ENCODE measurements around the gene DCAKD. TPM values are rescaled to one million over a fixed set of nuclear protein-coding genes. Genes with fewer than 3 reads are reported as not detected.

The DCAKD gene
- total and polyA plus RNA-seq, 10 of the 15 experiments (the other 5 are each of a cell fraction or from before 2014, with no cell fraction given): 11.6 to 62.7 (median 38.3) TPM

- ChIA-PET POLR2A (no interaction called here), RAD21 (ENCODE audit: unreplicated experiment) (no interaction called here), CTCF (interaction anchor here (1.5 kb wide), 1 partner anchor 43 kb away, joined by 3 read pairs; the partner anchor contains the start of gene ACBD4), SMC1A (ENCODE audit: uncharacterized antibody, unreplicated experiment) (no interaction called here)
- no peak for DNase-seq (ENCODE audit: low read depth, low spot score)
- no peak overlapping the region for H2AFZ ChIP-seq (ENCODE audit: control insufficient read depth, low read depth, low read length)
- no peaks in the 10 kb centered on the region for H3K27me3 ChIP-seq (replicated peaks in 1 of 2; ENCODE audit: control insufficient read depth in 2 of 2, insufficient read depth in 2 of 2, low read length in 1 of 2)
- H3K4me3 ChIP-seq: no peak overlapping the region
- H3K79me2 ChIP-seq (ENCODE audit: control insufficient read depth, insufficient read depth, low read length): no peaks in the 10 kb centered on the region
- H4K20me1 ChIP-seq (ENCODE audit: control insufficient read depth, insufficient read depth): no peaks in the 10 kb centered on the region
- FAIRE-seq: no peak
- H3K4me2 ChIP-seq (ENCODE audit: control insufficient read depth, insufficient read depth): no peak overlapping the region
- 98% methylated on average over 11 of the region's 11 CpGs for WGBS (ENCODE audit: insufficient coverage, insufficient replicate concordance, low lambda C conversion rate, missing lambda C conversion rate)
- ATAC-seq: no peak
- peaks cover 41 to 58% of the 10 kb centered on the region in 2 experiments for H3K36me3 ChIP-seq (ENCODE audit: control insufficient read depth in 2 of 2, insufficient read depth in 2 of 2, low read length in 1 of 2)
- H3K4me1 ChIP-seq (ENCODE audit: control insufficient read depth, insufficient read depth, low read length): peaks cover 6% of the 10 kb centered on the region
- no peaks in the 10 kb centered on the region for H3K9me3 ChIP-seq (replicated peaks; ENCODE audit: control insufficient read depth, insufficient read depth, low read length)
- no peak overlapping the region for H3K27ac ChIP-seq (ENCODE audit: control insufficient read depth, insufficient read depth)
- H3K9ac ChIP-seq (ENCODE audit: control insufficient read depth, insufficient read depth, low read length): no peak overlapping the region
- no TSS peak for BruUV-seq (replicated peaks)
- intact Hi-C loops (cut with micrococcal nuclease; ENCODE audit: unreplicated experiment) (no loop called here), in situ Hi-C loops (cut with MboI) (no loop called here)
- no peak for TF ChIP-seq ZNF622 (IDR thresholded peaks at IDR 0.05)
- no peak for TF ChIP-seq BCL11A (IDR thresholded peaks at IDR 0.05; ENCODE audit: low read depth, low read length)
- TF ChIP-seq, protein P1, sequence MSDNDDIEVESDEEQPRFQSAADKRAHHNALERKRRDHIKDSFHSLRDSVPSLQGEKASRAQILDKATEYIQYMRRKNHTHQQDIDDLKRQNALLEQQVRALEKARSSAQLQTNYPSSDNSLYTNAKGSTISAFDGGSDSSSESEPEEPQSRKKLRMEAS (IDR thresholded peaks at IDR 0.05; ENCODE audit: low read depth, low read length): no peak
- TF ChIP-seq, protein P2, sequence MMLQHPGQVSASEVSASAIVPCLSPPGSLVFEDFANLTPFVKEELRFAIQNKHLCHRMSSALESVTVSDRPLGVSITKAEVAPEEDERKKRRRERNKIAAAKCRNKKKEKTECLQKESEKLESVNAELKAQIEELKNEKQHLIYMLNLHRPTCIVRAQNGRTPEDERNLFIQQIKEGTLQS (IDR thresholded peaks at IDR 0.05; ENCODE audit: borderline replicate concordance, extremely low read depth, low read depth, low read length): no peak
- TF ChIP-seq MEF2B (IDR thresholded peaks at IDR 0.05; ENCODE audit: partially characterized antibody, poor library complexity, severe bottlenecking): no peak
- TF ChIP-seq BMI1 (IDR thresholded peaks at IDR 0.05; ENCODE audit: borderline replicate concordance): no peak
- TF ChIP-seq CEBPZ (IDR thresholded peaks at IDR 0.05; ENCODE audit: low read depth, low read length): no peak
- no peak for TF ChIP-seq RBBP5 (conservative IDR thresholded peaks at IDR 0.05)
- TF ChIP-seq, protein P3, sequence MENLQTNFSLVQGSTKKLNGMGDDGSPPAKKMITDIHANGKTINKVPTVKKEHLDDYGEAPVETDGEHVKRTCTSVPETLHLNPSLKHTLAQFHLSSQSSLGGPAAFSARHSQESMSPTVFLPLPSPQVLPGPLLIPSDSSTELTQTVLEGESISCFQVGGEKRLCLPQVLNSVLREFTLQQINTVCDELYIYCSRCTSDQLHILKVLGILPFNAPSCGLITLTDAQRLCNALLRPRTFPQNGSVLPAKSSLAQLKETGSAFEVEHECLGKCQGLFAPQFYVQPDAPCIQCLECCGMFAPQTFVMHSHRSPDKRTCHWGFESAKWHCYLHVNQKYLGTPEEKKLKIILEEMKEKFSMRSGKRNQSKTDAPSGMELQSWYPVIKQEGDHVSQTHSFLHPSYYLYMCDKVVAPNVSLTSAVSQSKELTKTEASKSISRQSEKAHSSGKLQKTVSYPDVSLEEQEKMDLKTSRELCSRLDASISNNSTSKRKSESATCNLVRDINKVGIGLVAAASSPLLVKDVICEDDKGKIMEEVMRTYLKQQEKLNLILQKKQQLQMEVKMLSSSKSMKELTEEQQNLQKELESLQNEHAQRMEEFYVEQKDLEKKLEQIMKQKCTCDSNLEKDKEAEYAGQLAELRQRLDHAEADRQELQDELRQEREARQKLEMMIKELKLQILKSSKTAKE (IDR thresholded peaks at IDR 0.05; ENCODE audit: low read depth, poor library complexity, severe bottlenecking): no peak
- TF ChIP-seq, protein P4, sequence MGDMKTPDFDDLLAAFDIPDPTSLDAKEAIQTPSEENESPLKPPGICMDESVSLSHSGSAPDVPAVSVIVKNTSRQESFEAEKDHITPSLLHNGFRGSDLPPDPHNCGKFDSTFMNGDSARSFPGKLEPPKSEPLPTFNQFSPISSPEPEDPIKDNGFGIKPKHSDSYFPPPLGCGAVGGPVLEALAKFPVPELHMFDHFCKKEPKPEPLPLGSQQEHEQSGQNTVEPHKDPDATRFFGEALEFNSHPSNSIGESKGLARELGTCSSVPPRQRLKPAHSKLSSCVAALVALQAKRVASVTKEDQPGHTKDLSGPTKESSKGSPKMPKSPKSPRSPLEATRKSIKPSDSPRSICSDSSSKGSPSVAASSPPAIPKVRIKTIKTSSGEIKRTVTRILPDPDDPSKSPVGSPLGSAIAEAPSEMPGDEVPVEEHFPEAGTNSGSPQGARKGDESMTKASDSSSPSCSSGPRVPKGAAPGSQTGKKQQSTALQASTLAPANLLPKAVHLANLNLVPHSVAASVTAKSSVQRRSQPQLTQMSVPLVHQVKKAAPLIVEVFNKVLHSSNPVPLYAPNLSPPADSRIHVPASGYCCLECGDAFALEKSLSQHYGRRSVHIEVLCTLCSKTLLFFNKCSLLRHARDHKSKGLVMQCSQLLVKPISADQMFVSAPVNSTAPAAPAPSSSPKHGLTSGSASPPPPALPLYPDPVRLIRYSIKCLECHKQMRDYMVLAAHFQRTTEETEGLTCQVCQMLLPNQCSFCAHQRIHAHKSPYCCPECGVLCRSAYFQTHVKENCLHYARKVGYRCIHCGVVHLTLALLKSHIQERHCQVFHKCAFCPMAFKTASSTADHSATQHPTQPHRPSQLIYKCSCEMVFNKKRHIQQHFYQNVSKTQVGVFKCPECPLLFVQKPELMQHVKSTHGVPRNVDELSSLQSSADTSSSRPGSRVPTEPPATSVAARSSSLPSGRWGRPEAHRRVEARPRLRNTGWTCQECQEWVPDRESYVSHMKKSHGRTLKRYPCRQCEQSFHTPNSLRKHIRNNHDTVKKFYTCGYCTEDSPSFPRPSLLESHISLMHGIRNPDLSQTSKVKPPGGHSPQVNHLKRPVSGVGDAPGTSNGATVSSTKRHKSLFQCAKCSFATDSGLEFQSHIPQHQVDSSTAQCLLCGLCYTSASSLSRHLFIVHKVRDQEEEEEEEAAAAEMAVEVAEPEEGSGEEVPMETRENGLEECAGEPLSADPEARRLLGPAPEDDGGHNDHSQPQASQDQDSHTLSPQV (IDR thresholded peaks at IDR 0.05): no peak
- no peak for TF ChIP-seq SPI1 (IDR thresholded peaks at IDR 0.05; ENCODE audit: borderline replicate concordance, insufficient read depth, low read depth, low read length)
Observed at GRCh38 chr17:45091778-45092425, 40.5 kb upstream of the DCAKD start.
